ENCODE results near the gene H2AZ2. TPM values are rescaled to one million over a fixed set of nuclear protein-coding genes. Genes with fewer than 3 reads are reported as not detected.
"Not testable (repeated sequence)": the region's sequence is repeated elsewhere in the genome, so short reads cannot be mapped to it uniquely, and the experiment has no call there.

Gene H2AZ2
- total RNA-seq, 1 donor from 2014 or later: 227 TPM

DNA sequence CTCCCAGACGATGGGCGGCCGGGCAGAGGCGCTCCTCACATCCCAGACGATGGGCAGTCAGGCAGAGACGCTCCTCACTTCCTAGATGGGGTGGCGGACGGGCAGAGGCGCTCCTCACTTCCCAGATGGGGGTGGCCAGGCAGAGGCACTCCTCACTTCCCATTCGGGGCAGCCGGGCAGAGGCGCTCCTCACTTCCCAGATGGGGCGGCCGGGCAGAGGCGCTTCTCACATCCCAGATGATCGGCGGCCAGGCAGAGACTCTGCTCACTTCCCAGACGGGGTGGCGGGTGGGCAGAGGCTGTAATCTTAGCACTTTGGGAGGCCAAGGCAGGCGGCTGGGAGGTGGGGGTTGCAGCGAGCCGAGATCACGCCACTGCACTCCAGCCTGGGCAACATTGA lies 24.0 kb upstream of the H2AZ2 start:
- not testable (repeated sequence) for DNase-seq (ENCODE audit: low spot score in 2 of 2); FAIRE-seq

DNA sequence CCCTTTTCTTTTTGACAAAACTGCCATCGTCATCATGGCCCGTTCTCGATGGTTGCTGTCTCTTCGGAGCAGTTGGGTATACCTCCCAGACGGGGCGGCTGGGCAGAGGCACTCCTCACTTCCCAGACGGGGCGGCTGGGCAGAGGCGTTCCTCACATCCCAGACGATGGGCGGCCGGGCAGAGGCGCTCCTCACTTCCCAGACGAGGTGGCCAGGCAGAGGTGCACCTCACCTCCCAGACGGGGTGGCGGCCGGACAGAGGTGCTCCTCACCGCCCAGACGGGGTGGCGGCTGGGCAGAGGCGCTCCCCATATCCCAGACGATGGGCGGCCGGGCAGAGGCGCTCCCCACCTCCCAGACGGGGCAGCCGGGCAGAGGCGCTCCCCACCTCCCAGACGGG lies 22.9 kb upstream of the H2AZ2 start:
- FAIRE-seq; DNase-seq (ENCODE audit: low spot score in 2 of 2): not testable (repeated sequence)

DNA sequence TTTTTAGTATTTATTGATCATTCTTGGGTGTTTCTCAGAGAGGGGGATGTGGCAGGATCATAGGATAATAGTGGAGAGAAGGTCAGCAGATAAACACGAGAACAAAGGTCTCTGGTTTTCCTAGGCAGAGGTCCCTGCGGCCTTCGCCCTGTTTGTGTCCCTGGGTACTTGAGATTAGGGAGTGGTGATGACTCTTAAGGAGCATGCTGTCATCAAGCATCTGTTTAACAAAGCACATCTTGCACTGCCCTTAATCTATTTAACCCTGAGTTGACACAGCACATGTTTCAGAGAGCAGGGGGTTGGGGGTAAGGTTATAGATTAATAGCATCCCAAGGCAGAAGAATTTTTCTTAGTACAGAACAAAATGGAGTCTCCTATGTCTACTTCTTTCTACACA lies 22.4 kb upstream of the H2AZ2 start:
- DNase-seq (ENCODE audit: low spot score in 2 of 2); FAIRE-seq: not testable (repeated sequence)

DNA sequence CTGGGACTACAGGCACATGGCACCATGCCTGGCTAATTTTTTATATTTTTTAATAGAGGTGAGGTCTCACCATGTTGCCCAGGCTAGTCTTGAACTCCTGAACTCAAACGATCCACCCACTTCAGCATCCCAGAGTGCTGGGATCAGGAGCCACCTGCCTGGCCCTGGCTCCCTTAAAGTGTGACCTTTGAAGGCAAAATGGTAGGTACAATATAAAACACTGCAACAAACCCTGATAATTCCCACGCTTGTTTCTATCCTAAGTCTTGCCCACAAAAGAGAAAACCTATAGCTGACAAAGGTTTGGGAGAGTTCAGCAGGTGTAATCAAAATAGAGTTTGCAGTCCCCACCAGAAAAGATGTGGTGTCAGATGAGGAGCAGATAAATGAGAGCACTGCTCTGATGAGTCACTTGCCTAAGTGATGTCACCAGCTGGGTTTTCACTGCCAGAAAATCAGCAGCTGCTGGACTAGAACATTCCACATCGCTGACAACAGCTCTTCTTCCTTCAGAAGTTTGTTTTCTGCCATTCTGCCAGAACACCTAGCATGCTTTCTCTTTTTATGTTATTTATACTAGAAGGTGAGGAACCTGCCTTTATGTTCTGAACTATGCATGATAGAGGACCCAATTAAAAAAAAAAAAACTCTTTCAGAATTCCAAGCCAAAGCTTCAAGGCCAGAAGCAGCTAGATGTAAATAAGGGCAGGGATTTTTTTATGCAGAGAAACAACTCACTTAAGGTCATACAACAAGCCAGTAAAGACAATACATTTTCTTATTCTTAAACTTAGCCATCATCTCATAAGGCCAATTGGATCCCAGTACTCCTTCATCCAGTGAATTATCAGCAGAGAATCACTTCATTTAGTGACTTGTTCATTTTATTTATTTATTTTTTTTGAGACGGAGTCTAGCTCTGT lies 19.4 kb upstream of the H2AZ2 start:
- DNase-seq (ENCODE audit: low spot score in 2 of 2) (peak in 1 of 2 donors; percentile 36), FAIRE-seq (no peak)

DNA sequence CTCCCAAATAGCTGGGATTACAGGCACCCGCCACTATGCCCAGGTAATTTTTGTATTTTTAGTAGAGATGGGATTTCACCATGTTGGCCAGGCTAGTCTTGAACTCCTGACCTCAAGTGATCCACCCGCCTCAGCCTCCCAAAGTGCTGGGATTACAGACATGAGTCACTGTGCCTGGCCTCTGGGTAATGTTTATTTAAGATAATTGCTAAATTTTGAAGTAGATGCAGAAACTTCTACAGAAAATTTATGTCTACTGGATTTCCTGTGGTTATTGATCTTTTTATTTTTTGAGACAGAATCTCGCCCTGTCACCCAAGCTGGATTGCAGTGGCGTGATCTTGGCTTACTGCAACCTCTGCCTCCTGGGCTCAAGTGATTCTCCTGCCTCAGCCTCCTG lies 14.1 kb upstream of the H2AZ2 start:
- DNase-seq (ENCODE audit: low spot score in 2 of 2); FAIRE-seq: not testable (repeated sequence)

DNA sequence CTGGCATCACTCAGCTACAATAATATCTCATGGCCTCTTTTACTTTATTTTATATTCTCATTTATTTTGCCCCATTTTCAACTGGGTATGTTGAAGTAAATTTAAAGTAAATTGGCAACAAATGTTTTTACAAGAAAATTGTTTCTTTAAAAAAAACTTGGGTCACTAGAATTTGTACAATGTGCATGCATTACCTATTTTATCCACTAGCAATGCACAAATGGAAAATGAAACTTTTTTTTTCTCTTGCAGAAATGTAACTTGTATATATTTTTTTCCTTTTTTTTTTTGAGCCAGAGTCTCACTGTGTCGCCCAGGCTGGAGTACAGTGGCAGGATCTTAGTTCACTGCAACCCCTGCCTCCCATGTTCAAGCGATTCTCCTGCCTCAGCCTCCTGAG lies 10.3 kb upstream of the H2AZ2 start:
- DNase-seq (ENCODE audit: low spot score in 2 of 2) (no peak), FAIRE-seq (no peak)

DNA sequence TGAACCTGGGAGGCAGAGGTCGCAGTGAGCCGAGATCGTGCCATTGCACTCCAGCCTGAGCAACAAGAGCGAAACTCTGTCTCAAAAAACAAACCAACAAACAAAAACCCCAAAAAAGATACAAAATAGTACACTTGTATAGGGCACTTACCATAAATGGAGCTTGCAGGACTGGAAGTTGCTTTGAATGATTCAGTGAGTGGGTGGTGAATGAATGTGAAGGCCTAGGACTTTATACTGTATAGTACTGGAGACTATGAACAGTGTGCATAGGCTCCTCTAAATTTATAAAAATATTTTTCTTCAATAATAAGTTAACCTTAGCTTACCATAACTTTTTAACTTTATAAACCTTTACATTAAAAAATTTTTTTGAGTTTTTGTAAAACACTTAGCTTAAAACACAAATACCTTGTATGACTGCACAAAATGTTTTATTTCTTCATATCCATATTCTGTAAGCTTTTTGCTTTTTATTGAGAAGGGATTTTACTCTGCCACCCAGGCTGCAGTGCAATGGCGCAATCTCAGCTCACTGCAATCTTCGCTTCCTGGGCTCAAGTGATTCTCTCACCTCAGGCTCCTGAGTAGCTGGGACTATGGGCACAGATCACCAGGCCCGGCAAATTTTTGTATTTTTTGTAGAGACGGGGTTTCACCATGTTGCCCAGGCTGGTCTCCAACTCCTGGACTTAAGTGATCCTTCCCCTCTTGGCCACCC lies 6.9 kb upstream of the H2AZ2 start:
- no peak for DNase-seq (ENCODE audit: low spot score in 2 of 2)
- no peak for FAIRE-seq

DNA sequence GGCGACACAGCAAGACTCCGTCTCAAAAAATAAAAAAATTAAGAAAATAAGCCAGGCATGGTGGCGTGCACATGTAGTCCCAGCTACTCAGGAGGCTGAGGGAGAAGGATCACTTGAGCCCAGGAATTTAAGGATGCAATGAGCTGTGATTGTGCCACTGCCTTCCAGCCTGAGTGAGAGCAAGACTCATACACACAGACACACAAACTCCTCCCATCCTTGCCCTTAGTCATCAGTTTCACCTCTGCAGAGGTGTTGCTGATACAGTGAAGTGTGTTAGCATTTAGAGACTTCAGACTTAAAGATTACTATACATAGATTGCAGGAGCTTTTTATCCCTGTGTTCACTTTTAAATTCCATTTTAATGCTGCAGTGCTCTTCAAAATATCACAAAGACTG lies 5.5 kb upstream of the H2AZ2 start:
- DNase-seq (ENCODE audit: low spot score in 2 of 2): no peak
- no peak for FAIRE-seq

DNA sequence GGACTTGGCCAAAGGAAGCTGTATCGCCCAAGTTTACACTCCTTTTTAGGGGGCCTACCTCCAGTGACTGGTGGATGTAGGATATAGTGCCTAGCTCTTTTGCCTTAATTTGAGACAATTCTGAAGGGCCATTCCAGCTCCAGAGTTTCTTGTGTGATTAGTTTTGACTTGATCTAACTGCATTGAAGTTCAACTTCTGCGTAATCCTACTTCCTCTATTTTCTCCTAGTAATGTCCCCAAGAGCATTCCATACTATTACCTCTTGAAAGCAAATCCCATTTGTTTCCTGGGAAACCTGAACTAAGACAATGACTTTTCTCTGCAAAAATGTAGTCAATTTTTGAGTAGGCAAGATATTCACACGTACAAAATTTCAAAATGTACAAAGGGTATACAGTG lies 4.7 kb upstream of the H2AZ2 start:
- DNase-seq (ENCODE audit: low spot score in 2 of 2): no peak
- no peak for FAIRE-seq

DNA sequence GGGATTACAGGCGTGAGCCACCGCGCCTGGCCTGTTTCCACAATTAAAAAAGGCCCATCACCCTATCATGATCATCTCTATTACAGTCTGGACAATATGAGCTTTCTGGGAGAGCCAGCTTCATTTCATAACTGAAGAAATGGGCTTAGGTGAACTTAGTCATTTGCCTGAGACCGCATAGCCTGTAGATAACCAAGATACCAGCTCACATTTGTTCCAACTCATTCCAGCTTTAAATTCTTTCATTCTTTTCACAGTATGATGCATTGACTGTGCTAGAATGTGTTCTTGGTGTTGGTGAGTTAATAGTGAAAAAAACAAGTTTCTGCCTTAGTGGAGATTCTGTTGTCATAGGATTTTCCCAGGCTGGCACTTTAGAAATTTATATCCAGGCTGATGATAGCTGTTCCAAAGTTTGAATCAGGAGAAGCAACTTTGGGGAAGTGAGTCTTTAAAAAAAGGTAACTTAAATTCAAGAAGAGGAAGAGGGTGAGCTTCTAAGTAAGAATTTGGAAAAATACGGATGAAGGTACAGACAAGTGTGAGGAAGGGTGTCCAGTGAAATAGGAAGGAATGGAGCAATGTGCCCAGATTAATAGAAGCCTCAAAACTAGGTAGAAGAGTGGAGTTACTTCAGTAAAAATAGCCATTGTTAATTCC lies 2.1 kb upstream of the H2AZ2 start:
- DNase-seq (ENCODE audit: low spot score in 2 of 2) (no peak), FAIRE-seq (no peak)

DNA sequence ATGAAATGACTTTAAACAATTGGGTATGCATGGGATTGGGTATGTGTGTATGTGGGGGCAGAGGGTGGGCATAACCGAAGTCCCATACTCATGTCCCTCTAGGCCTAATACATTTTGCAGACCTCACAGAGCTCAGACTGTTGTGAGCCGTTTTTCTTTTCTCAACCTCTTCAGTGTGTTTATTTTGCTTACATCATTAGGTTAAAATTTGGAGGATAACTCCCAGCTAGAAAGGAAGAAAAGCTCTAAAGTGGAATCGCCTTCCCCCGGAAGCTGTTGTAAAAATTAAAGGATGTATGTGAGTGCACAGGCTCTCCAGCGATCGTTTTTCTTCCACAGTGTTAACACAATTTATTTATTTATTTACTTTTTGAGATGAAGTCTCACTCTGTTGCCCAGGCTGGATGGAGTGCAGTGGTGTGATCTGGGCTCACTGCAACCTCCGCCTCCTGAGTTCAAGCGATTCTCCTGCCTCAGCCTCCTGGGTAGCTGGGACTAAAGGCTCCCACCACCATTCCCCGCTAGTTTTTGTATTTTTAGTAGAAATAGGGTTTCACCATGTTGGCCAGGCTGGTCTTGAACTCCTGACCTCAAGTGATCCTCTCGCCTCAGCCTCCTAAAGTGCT lies 1.5 kb upstream of the H2AZ2 start:
- DNase-seq (ENCODE audit: low spot score in 2 of 2): no peak
- FAIRE-seq: no peak

DNA sequence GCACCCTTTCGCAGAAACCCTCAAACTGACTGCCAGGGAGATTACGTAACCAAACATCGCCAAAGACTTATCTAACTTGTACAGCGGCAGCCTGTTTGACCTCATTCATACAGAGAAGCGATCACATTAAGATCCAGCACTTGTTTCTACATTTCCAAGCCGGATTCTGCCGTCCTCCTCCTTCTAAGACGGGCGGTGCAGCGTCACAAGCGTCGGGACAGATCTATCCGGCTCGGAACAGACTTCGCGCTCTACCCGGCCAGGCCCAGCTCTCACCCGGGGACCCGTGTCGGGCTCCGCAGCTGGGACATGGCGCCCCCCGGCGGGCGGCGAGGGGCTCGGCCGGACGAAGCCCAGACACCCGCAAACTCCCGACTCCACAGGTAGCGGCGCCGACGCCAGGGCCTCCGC lies 373 bp downstream of the H2AZ2 start:
- FAIRE-seq: no peak

DNA sequence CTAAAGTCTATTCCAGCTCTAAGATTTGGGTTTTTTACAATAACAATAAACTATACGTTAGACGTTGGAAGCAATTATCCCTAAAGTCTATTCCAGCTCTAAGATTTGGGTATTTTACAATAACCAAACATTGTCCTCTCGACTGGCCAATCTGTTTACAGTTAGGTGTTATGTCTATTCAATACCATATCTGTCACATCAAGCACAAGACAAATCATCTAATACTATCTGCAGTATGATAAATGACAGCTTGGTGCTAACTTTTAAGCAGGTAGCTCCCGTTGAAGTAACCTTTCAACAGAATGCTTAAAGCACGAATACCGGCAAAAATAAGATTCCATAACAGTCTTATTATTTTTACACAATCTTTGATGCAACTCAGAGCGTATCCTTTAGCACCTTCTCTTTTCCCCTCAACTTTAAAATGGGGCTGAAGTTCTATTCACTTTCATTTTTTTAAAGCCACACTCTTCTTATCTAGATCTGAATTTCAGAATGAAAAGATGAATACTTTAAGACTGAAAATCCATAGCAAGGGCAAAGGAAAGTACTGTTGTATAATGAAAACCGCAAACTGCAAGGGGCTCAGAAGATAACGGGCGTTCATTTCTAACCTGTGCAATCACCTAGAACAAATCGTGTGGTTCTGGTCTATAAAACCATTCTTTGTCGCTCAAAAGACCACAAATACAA lies 925 bp downstream of the H2AZ2 start:
- FAIRE-seq (no peak), DNase-seq (ENCODE audit: low spot score in 2 of 2) (no peak)

More for the DNA sequence above, 373 bp downstream of the H2AZ2 start:
- DNase-seq (ENCODE audit: low spot score in 2 of 2): peak; percentile 81 to 82

DNA sequence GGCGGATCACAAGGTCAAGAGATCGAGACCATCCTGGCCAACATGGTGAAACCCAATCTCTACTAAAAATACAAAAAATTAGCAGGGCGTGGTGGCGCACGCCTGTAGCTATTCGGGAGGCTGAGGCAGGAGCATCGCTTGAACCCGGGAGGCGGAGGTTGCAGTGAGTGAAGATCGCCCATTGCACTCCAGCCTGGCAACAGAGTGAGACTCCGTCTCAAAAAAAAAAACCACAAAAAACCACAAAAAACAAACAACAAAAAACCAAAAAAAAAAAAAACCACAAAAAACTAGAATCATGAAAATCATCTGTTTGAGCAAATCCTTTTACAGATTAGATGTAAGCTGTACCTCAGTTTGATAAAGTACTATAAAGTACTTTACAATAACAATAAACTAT lies 1.5 kb downstream of the H2AZ2 start:
- not testable (repeated sequence) for DNase-seq (ENCODE audit: low spot score in 2 of 2); FAIRE-seq

DNA sequence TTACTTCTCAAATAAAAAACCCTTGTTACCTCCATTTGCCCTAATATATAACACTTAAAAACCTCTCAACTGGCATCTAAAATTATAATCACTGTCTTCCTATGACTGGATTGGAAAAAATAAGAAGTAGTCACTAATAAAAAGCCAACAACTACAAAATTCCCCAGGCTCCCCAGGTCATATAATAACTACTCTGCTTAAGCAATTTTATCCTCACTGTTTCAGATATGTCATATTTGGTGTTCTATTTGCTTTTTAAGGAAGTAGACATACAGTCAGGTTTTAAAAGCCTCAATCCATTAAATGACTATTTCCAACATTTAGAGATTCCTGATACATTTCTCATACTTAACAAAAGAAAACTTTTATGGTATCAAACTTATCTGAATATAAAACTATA lies 2.4 kb downstream of the H2AZ2 start:
- FAIRE-seq (no peak), DNase-seq (ENCODE audit: low spot score in 2 of 2) (no peak)

DNA sequence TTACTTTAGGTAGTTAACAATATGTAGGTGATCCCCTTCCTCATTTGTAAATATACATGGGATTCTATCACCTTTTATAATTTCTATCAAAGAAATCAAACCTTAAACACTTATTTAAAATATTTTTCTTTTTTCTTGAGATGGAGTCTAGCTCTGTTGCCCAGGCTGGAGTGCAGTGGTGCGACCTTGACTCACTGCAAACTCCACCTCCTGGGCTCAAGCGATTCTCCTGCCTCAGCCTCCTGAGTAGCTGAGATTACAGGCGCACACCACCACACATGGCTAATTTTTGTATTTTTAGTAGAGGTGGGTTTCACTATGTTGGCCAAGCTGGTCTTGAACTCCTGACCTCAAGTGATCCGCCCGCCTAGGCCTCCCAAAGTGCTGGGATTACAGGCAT lies 4.4 kb downstream of the H2AZ2 start:
- DNase-seq (ENCODE audit: low spot score in 2 of 2); FAIRE-seq: not testable (repeated sequence)

DNA sequence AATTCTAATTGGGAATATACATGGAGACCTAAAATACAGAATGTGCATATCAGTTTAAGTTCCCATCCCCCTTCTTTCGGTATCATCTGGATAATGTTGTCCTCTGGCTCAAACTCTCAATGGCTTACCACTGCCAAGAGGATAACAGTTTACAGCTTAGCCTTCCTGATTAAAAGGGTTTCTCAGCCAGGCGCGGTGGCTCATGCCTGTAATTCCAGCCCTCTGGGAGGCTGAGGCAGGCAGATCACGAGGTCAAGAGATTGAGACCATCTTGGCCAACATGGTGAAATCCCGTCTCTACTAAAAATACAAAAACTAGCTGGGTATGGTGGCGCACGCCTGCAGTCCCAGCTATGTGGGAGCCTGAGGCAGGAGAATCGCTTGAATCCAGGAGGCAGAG lies 5.2 kb downstream of the H2AZ2 start:
- not testable (repeated sequence) for FAIRE-seq

DNA sequence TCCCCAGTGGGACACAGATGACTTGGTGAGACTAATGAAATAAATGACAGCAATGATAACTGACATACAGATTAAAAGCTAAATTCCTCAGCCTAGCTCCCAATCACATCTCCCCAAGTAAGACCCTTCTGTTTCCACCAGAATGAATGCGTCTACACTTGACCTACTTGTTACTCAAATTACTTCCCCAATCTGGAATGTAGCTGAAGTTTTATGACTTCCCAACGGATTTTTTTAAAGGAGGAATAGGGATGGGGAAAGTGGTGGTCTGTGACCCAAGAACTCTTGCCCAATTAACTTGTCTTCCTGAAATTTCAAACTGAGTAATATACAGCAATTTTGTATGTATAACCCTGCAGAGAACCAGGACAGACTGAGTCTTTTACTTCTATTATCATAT lies 9.1 kb downstream of the H2AZ2 start:
- no peak for FAIRE-seq
- no peak for DNase-seq (ENCODE audit: low spot score in 2 of 2)

More for the DNA sequence above, 5.2 kb downstream of the H2AZ2 start:
- DNase-seq (ENCODE audit: low spot score in 2 of 2): not testable (repeated sequence)

DNA sequence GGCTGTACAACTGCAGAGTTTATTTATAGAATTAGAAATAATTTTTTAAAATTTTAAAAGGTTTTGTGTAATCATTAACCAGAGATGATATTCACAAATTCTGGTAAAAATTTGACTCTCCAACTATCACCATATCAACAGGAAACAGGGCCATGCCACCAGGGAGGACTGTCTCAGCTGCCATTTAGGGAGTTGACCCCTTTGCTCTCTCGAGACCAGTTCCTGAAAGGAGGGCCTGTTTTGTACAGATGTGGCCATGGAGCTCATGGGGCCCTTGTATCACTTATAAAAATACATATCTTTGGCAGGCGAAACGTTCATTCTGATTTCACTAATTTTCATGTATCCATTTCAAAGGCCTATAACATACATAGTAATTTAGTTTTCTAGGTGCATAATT lies 20.3 kb downstream of the H2AZ2 start:
- FAIRE-seq (no peak), DNase-seq (ENCODE audit: low spot score in 2 of 2) (no peak)
